GM10266 (cell line): Measurements from ENCODE around the gene DHRS11.

Source experiments
- DNase-seq: peaks from one replicate; pipeline ENCODE4 v3.0.0; 2012; ENCODE audit errors: extremely low spot score
- CTCF ChIP-seq: IDR thresholded peaks from 2 replicates; pipeline ENCODE4 v1.5.1; 2012; ENCODE audit warnings: mild to moderate bottlenecking, low read depth; ENCODE audit not compliant: control insufficient read depth, insufficient read depth; ENCODE audit errors: missing control alignments

The DHRS11 gene

GRCh38 chr17:36617773-36618172, 26.1 kb downstream of the DHRS11 start:
- no peak for DNase-seq
- no peak for TF ChIP-seq CTCF

- TF ChIP-seq CTCF, result no peak
- no peak for DNase-seq
These were observed 31.6 kb downstream of the DHRS11 start for GRCh38 chr17:36623281-36623680.

- no peak for DNase-seq
- TF ChIP-seq CTCF, result no peak
These were observed 33.5 kb downstream of the DHRS11 start for GRCh38 chr17:36625188-36625587.

GRCh38 chr17:36627101-36627500, 35.4 kb downstream of the DHRS11 start:
- DNase-seq, result no peak
- no peak for TF ChIP-seq CTCF

- no peak for TF ChIP-seq CTCF
- DNase-seq, result no peak
These were observed 36.9 kb downstream of the DHRS11 start for GRCh38 chr17:36628576-36628975.

- DNase-seq, result peak; percentile 83
- peak; percentile 99 for TF ChIP-seq CTCF
These were observed 37.7 kb downstream of the DHRS11 start for GRCh38 chr17:36629252-36629847.

- no peak for TF ChIP-seq CTCF
- DNase-seq, result no peak
These were observed 38.4 kb downstream of the DHRS11 start for GRCh38 chr17:36629970-36630502.
